MCF 10A (cell line): ENCODE measurements around the gene CBARP. TPM values are rescaled to one million over a fixed set of nuclear protein-coding genes. Genes with fewer than 3 reads are reported as not detected.
A peak's percentile ranks its signal among the peaks of the same experiment; 100 is the strongest.

Source experiments
- BruUV-seq: library from RNA; stranded (reverse); fragments of 400-500 nt; replicated peaks from 2 replicates; lab custom pipeline; 2021; lab: Mats Ljungman, UMichigan
- CTCF ChIA-PET: fragments of 300-600 bp; sonication (Branson Sonifier 250); formaldehyde crosslinking; extraction: SDS; loops from one replicate; lab custom pipeline; 2021; ENCODE audit warnings: antibody characterized with exemption, inconsistent platforms; lab: Yijun Ruan, JAX
- POLR2A ChIA-PET: fragments of 300-600, 350-650 bp; sonication (Branson Sonifier 250); formaldehyde crosslinking; extraction: SDS; loops from one replicate; lab custom pipeline; 2020; ENCODE audit warnings: antibody characterized with exemption, inconsistent platforms; lab: Yijun Ruan, JAX
- DNase-seq: peaks from one replicate; pipeline ENCODE4 v3.0.0-alpha.2; 2018; ENCODE audit not compliant: unreplicated experiment
- H3K27ac Mint-ChIP-seq: one replicate; pipeline ENCODE4 v1.8.0; 2022; ENCODE audit warnings: mild to moderate bottlenecking, low read depth, mixed read lengths; ENCODE audit not compliant: unreplicated experiment
- H3K27me3 Mint-ChIP-seq: one replicate; pipeline ENCODE4 v1.8.0; 2022; ENCODE audit warnings: mixed read lengths; ENCODE audit not compliant: insufficient read depth, unreplicated experiment
- H3K36me3 Mint-ChIP-seq: one replicate; pipeline ENCODE4 v1.8.0; 2022; ENCODE audit warnings: mild to moderate bottlenecking, moderate library complexity, mixed read lengths; ENCODE audit not compliant: insufficient read depth, unreplicated experiment
- H3K4me1 Mint-ChIP-seq: one replicate; pipeline ENCODE4 v1.8.0; 2022; ENCODE audit warnings: mixed read lengths; ENCODE audit not compliant: insufficient read depth, unreplicated experiment
- H3K4me3 Mint-ChIP-seq: one replicate; pipeline ENCODE4 v1.8.0; 2022; ENCODE audit warnings: mild to moderate bottlenecking, moderate library complexity, mixed read lengths; ENCODE audit not compliant: unreplicated experiment
- H3K9me3 Mint-ChIP-seq: one replicate; pipeline ENCODE4 v1.8.0; 2022; ENCODE audit warnings: mixed read lengths; ENCODE audit not compliant: unreplicated experiment
- intact Hi-C: fragments of 100-400 bp; cut with micrococcal nuclease; formaldehyde crosslinking; loops from 2 replicates; pipeline ENCODE4 v1.14.1; 2022
- total RNA-seq: library from RNA; stranded (reverse); gene quantifications from 2 replicates; pipeline ENCODE4 v1.2.3, GENCODE V29; 2022
- TF ChIP-seq, protein P1 (sequence below): fragments of 200-600 bp; IDR thresholded peaks from one replicate; pipeline ENCODE4 v1.8.0; 2022; ENCODE audit warnings: antibody characterized with exemption, mild to moderate bottlenecking; ENCODE audit not compliant: unreplicated experiment

CBARP gene
- total RNA-seq, 1 experiment from 2014 or later = 7.0 TPM

DNA sequence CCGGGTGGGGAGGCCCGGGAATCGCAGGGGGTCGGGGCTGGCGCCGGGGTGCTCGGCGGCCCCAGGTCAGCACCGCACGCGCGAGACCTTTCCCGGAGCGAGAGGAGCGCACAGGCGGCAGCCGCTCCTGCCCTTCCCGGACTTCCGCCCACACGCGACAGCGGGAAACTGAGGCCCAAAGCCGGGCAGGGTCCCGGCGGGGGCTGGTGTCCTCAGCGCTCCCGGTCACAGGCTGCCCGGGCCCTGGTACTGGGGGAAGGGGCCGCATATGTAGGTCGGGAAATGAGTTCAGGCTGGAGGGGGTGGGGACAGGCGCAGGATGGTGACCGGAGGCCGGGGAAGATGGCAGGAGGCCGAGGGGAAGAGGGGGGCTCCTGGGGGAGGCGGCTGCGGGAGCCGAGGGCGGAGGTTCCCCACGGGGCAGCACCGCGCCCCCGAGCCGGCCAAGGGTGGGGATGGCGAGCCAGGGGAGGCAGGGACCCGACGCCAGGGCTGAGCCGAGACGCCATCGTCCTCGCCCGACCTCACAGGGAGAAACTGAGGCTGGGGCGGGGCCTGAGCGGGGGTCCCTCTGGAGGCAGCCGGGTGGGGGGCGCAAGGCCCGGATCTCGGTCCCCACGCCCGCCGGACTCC lies 662 bp downstream of the CBARP start:
- ChIA-PET POLR2A (no interaction called here), CTCF (no interaction called here)
- H3K27me3 Mint-ChIP-seq = no peaks in the 10 kb centered on the region
- BruUV-seq = no TSS peak
- H3K4me1 Mint-ChIP-seq = peaks cover 12% of the 10 kb centered on the region
- no peaks in the 10 kb centered on the region for H3K9me3 Mint-ChIP-seq
- TF ChIP-seq, protein P1, sequence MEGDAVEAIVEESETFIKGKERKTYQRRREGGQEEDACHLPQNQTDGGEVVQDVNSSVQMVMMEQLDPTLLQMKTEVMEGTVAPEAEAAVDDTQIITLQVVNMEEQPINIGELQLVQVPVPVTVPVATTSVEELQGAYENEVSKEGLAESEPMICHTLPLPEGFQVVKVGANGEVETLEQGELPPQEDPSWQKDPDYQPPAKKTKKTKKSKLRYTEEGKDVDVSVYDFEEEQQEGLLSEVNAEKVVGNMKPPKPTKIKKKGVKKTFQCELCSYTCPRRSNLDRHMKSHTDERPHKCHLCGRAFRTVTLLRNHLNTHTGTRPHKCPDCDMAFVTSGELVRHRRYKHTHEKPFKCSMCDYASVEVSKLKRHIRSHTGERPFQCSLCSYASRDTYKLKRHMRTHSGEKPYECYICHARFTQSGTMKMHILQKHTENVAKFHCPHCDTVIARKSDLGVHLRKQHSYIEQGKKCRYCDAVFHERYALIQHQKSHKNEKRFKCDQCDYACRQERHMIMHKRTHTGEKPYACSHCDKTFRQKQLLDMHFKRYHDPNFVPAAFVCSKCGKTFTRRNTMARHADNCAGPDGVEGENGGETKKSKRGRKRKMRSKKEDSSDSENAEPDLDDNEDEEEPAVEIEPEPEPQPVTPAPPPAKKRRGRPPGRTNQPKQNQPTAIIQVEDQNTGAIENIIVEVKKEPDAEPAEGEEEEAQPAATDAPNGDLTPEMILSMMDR = no peak
- H3K27ac Mint-ChIP-seq = no peak overlapping the region
- DNase-seq = no peak
- peak overlapping the region; percentile 62 for H3K4me3 Mint-ChIP-seq
- intact Hi-C loops = no loop called here
- peaks cover 5% of the 10 kb centered on the region for H3K36me3 Mint-ChIP-seq

DNA sequence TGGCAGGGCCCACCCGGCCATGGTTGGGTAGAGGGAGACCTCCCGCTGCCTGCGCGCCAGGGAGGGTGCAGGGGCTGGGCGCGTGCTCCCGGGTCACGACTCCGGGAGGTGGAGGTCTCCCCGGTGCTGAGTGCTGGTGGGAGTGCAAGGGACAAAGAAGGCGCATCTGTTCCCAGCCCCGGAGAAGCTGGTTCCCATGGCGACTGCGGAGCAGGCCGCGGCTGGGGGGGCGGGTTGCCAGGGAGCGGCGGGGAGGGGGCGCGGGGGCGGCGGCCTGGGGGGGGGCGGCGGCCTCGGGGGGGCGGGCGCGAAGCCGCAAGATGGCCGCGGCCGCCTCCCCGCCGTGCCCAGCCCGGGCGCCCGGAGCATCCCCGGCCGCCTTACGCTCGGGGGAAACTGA lies 1.2 kb downstream of the CBARP start:
- ChIA-PET POLR2A (interaction anchor here (0.6 kb wide), 1 partner anchor 19 kb away, joined by 3 read pairs; no protein-coding TSS in a partner anchor), CTCF (interaction anchor here (0.6 kb wide), 1 partner anchor 21 kb away, joined by 3 read pairs; no protein-coding TSS in a partner anchor)
- no peaks in the 10 kb centered on the region for H3K9me3 Mint-ChIP-seq
- H3K4me3 Mint-ChIP-seq = peak overlapping the region; percentile 62
- no peaks in the 10 kb centered on the region for H3K27me3 Mint-ChIP-seq
- DNase-seq = no peak
- TF ChIP-seq, protein P1 = no peak
- peaks cover 16% of the 10 kb centered on the region for H3K4me1 Mint-ChIP-seq
- peaks cover 5% of the 10 kb centered on the region for H3K36me3 Mint-ChIP-seq
- no peak overlapping the region for H3K27ac Mint-ChIP-seq
- intact Hi-C loops = no loop called here
- BruUV-seq = no TSS peak

DNA sequence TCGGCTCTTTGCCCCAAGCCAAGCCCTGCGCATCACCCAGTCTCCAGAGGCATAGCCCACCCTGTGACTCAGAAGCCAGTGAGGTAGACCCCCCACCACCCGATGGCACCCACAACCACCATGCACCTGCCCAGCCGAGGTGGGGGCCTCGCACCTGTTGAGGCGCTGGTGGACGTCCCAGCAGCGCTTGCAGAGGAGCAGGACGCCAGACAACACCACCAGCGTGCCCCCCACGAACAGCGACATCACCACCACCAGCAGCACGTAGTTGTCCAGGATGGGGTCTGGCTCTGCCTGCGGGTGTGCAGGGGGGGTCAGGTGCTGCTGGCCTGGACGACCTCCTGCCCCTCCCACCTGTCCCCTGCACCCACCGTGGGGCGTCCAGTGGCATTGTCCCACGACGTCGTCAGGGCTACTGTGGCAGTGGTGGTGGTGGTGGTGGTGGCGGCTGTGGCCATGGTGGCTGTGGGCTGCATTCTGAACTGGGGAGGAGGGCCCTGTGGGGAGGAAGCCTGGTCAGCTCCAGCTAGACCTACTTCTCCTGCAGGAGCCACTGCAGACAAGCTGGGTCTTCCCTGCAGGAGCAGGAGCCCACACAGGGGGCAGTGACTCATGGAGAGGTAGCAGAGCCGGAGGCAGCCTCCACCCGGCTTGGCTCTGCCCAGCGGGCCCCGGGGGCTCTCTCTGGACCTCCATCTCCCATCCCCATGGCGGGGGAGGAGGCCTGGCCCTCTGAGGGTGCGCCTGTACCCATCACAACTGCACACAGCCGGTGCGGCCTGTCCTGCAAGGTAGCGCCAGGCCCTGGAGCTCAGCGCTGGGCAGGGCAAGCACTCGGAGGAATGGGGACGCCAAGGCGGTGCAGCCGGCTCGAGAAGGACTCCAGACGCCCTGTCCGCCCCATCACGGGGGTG lies 1.9 kb downstream of the CBARP start:
- DNase-seq = no peak
- no peaks in the 10 kb centered on the region for H3K27me3 Mint-ChIP-seq
- no TSS peak for BruUV-seq
- intact Hi-C loops = no loop called here
- POLR2A ChIA-PET = interaction anchor here (0.6 kb wide), 1 partner anchor 18 kb away, joined by 3 read pairs; no protein-coding TSS in a partner anchor
- peaks cover 14% of the 10 kb centered on the region for H3K4me1 Mint-ChIP-seq
- CTCF ChIA-PET = interaction anchor here (0.6 kb wide), 1 partner anchor 20 kb away, joined by 3 read pairs; no protein-coding TSS in a partner anchor
- H3K36me3 Mint-ChIP-seq = peaks cover 5% of the 10 kb centered on the region
- peak overlapping the region; percentile 62 for H3K4me3 Mint-ChIP-seq
- H3K27ac Mint-ChIP-seq = no peak overlapping the region
- no peaks in the 10 kb centered on the region for H3K9me3 Mint-ChIP-seq
- TF ChIP-seq, protein P1 = no peak

DNA sequence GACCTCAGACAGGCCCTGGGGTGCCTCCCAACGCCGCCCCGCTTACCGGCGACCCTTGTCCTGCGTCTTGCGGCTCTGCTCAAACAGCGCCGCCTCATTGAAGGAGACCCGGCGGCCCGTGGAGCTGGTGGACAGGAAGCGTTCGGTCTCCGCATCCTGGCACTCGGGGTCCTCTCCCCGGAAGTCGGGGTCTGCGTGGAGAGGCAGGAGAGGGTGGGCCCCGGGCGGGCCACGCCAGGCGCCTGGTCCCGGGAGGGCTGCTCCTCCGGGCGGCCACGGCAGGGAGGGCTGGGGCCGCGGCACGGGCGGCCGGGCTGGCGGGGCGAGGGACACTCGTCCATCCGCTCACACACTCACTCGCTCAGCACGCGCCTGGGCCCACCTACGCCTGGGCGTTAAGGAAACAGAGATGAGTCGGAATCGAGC lies 2.8 kb downstream of the CBARP start:
- no peak overlapping the region for H3K4me3 Mint-ChIP-seq
- H3K9me3 Mint-ChIP-seq = no peaks in the 10 kb centered on the region
- no peak for DNase-seq
- H3K27me3 Mint-ChIP-seq = no peaks in the 10 kb centered on the region
- CTCF ChIA-PET = no interaction called here
- H3K27ac Mint-ChIP-seq = no peak overlapping the region
- TF ChIP-seq, protein P1 = no peak
- H3K36me3 Mint-ChIP-seq = peaks cover 5% of the 10 kb centered on the region
- BruUV-seq = no TSS peak
- intact Hi-C loops = no loop called here
- POLR2A ChIA-PET = no interaction called here
- H3K4me1 Mint-ChIP-seq = peaks cover 14% of the 10 kb centered on the region
